OCI-LY7 (cell line): ENCODE results near the gene HLA-DMA. TPM values are rescaled to one million over a fixed set of nuclear protein-coding genes. Genes with fewer than 3 reads are reported as not detected.

ENCODE experiments used
- BruUV-seq: library from RNA; stranded (reverse); fragments of 400-500 nt; replicated peaks from 2 replicates; lab custom pipeline; 2021; lab: Mats Ljungman, UMichigan
- CTCF ChIA-PET: fragments of 300-600 bp; sonication (Branson Sonifier 250); formaldehyde crosslinking; loops from one replicate; lab custom pipeline; 2022; ENCODE audit warnings: antibody characterized with exemption; ENCODE audit not compliant: unreplicated experiment; lab: Charles Lee
- POLR2A ChIA-PET: fragments of 300-600 bp; sonication (Branson Sonifier 250); formaldehyde crosslinking; loops from one replicate; lab custom pipeline; 2022; ENCODE audit warnings: antibody characterized with exemption; lab: Charles Lee
- DNase-seq: peaks from one replicate; pipeline ENCODE4 v3.0.0-alpha.2; 2015; ENCODE audit warnings: low spot score
- H2AFZ ChIP-seq: fragments of 200-600 bp; sonication (generic), shearing (Covaris generic); 2 replicates; pipeline ENCODE4 v1.6.1; 2014; ENCODE audit warnings: mild to moderate bottlenecking, antibody characterized with exemption, low read length, moderate library complexity
- H3K27ac ChIP-seq: fragments of 200-600 bp; sonication (generic); 2 replicates; pipeline ENCODE4 v1.5.1; 2014; ENCODE audit warnings: mixed run types, low read depth, mild to moderate bottlenecking, moderate library complexity, low read length, inconsistent platforms; ENCODE audit not compliant: poor library complexity, severe bottlenecking
- H3K36me3 ChIP-seq: fragments of 200-600 bp; sonication (generic); 2 replicates; pipeline ENCODE4 v1.6.1; 2014; ENCODE audit warnings: mild to moderate bottlenecking, antibody characterized with exemption, low read length, moderate library complexity, mixed read lengths; ENCODE audit not compliant: insufficient read depth
- H3K4me1 ChIP-seq: fragments of 200-600 bp; sonication (generic); 2 replicates; pipeline ENCODE4 v1.5.1; 2014; ENCODE audit warnings: mild to moderate bottlenecking, low read length; ENCODE audit not compliant: insufficient read depth, poor library complexity, severe bottlenecking
- H3K4me2 ChIP-seq: fragments of 200-600 bp; sonication (generic); 2 replicates; pipeline ENCODE4 v1.6.1; 2014; ENCODE audit warnings: mild to moderate bottlenecking, low read length
- H3K4me3 ChIP-seq: fragments of 200-600 bp; sonication (generic); 2 replicates; pipeline ENCODE4 v1.5.1; 2014; ENCODE audit warnings: mild to moderate bottlenecking, low read depth, low read length; ENCODE audit not compliant: poor library complexity, severe bottlenecking
- H3K79me2 ChIP-seq: fragments of 200-600 bp; sonication (generic); 2 replicates; pipeline ENCODE4 v1.6.1; 2016; ENCODE audit warnings: low read depth, mild to moderate bottlenecking, low read length, moderate library complexity, mixed read lengths; ENCODE audit not compliant: insufficient read depth
- H3K9me2 ChIP-seq: fragments of 200-600 bp; sonication (generic); 2 replicates; pipeline ENCODE4 v1.6.1; 2016; ENCODE audit warnings: mild to moderate bottlenecking, low read length, mixed read lengths; ENCODE audit not compliant: insufficient read depth
- H3K9me3 ChIP-seq: fragments of 200-600 bp; sonication (generic); 2 replicates; pipeline ENCODE4 v1.6.1; 2014; ENCODE audit warnings: mild to moderate bottlenecking, mixed run types, low read length, mixed read lengths
- H4K20me1 ChIP-seq: fragments of 200-600 bp; sonication (generic); 2 replicates; pipeline ENCODE4 v1.6.1; 2014; ENCODE audit warnings: mild to moderate bottlenecking, antibody characterized with exemption, low read length, moderate library complexity, mixed read lengths; ENCODE audit not compliant: insufficient read depth
- CTCF ChIP-seq: fragments of 200-600 bp; sonication (generic); conservative IDR thresholded peaks from 2 replicates; pipeline ENCODE4 v1.5.1; 2014; ENCODE audit warnings: mild to moderate bottlenecking, antibody characterized with exemption, low read length, moderate library complexity, mixed read lengths
- EZH2phosphoT487 ChIP-seq: fragments of 200-600 bp; sonication (generic); IDR thresholded peaks from 2 replicates; pipeline ENCODE4 v1.6.1; 2018; ENCODE audit warnings: low read depth, borderline replicate concordance, mild to moderate bottlenecking, mixed run types, antibody characterized with exemption, low read length, moderate library complexity, mixed read lengths
- intact Hi-C: fragments of 100-400 bp; cut with micrococcal nuclease; formaldehyde crosslinking; loops from one replicate; pipeline ENCODE4 v1.10.0; 2022; ENCODE audit not compliant: unreplicated experiment
- total RNA-seq, 2 experiments: library from RNA; depleted of rRNA in 1 of 2; stranded (reverse); fragments of >200 nt in 1 of 2; shearing (Covaris generic) in 1 of 2; gene quantifications; 2 replicates each; pipeline ENCODE4 v1.2.3, GENCODE V29; 2014 to 2022

Gene HLA-DMA
- total RNA-seq, 2 experiments from 2014 or later = 140 to 207 TPM

- Histone ChIP-seq H3K4me2 (peak overlapping the region; percentile 90), H3K9me2 (no peaks in the 10 kb centered on the region), H3K27ac (peak overlapping the region; percentile 99), H3K4me1 (peaks cover 26% of the 10 kb centered on the region), H3K36me3 (peaks cover 79% of the 10 kb centered on the region), H3K9me3 (no peaks in the 10 kb centered on the region), H2AFZ (no peak overlapping the region), H4K20me1 (peaks cover 51% of the 10 kb centered on the region), H3K79me2 (peaks cover 87% of the 10 kb centered on the region), H3K4me3 (peak overlapping the region; percentile 93)
- BruUV-seq = TSS peak; percentile 42
- intact Hi-C loops = loop anchor here (5.0 kb wide), 1 partner anchor 131 kb away; the partner anchor contains the start of gene PSMB8
- DNase-seq = peak; percentile 62
- ChIA-PET POLR2A (interaction anchor here (0.6 to 2.4 kb wide), 3 partner anchors 9 to 127 kb away, joined by 3 to 14 read pairs (median 3); no protein-coding TSS in a partner anchor), CTCF (interaction anchor here (1.2 kb wide), 1 partner anchor 11 kb away, joined by 6 read pairs; no protein-coding TSS in a partner anchor)
- no peak for TF ChIP-seq CTCF
- TF ChIP-seq EZH2phosphoT487 = no peak
Observed at GRCh38 chr6:32973144-32974015, 20.5 kb upstream of the HLA-DMA start.

GRCh38 chr6:32972353-32973143 lies 19.7 kb upstream of the HLA-DMA start:
- no TSS peak for BruUV-seq
- ChIA-PET CTCF (interaction anchor here (0.8 to 2.4 kb wide), 6 partner anchors 12 to 57 kb away, joined by 3 to 23 read pairs (median 8); partner anchors contain the start of gene HLA-DMA), POLR2A (interaction anchor here (0.6 to 7.8 kb wide), 33 partner anchors 8 to 782 kb away, joined by 3 to 203 read pairs (median 5); partner anchors contain the start of genes HLA-DMA, HLA-DMB, HLA-DOB and HLA-DPB1)
- peaks cover 71% of the 10 kb centered on the region for H3K36me3 ChIP-seq
- H3K4me3 ChIP-seq = peak overlapping the region; percentile 93
- H3K27ac ChIP-seq = peak overlapping the region; percentile 99
- TF ChIP-seq CTCF = no peak
- TF ChIP-seq EZH2phosphoT487 = no peak
- intact Hi-C loops = loop anchor here (1.0 to 5.0 kb wide), 2 partner anchors 31 to 130 kb away; partner anchors contain the start of genes HLA-DMB and PSMB8
- H2AFZ ChIP-seq = no peak overlapping the region
- peaks cover 26% of the 10 kb centered on the region for H3K4me1 ChIP-seq
- no peaks in the 10 kb centered on the region for H3K9me2 ChIP-seq
- peak; percentile 54 for DNase-seq
- peaks cover 48% of the 10 kb centered on the region for H4K20me1 ChIP-seq
- no peaks in the 10 kb centered on the region for H3K9me3 ChIP-seq
- H3K79me2 ChIP-seq = peaks cover 84% of the 10 kb centered on the region
- peak overlapping the region; percentile 90 for H3K4me2 ChIP-seq
